Endothelial cell of umbilical vein (primary cell): ENCODE data around the gene NRXN3. TPM values are rescaled to one million over a fixed set of nuclear protein-coding genes. Genes with fewer than 3 reads are reported as not detected.

Experiments used
- BruUV-seq: library from RNA; stranded (reverse); fragments of 400-500 nt; replicated peaks from 2 replicates; lab custom pipeline; 2021; lab: Mats Ljungman, UMichigan
- CTCF ChIA-PET: fragments of 300-600, 350-600 bp; sonication (Branson Sonifier 250); formaldehyde crosslinking; loops from one replicate; lab custom pipeline; 2021; ENCODE audit warnings: antibody characterized with exemption, inconsistent platforms; lab: Charles Lee
- POLR2A ChIA-PET: fragments of 300-600, 350-600 bp; sonication (Branson Sonifier 250); formaldehyde crosslinking; loops from one replicate; lab custom pipeline; 2021; ENCODE audit warnings: antibody characterized with exemption, inconsistent platforms; lab: Charles Lee
- DNase-seq: peaks from one replicate; pipeline ENCODE4 v3.0.0-alpha.2; 2011; ENCODE audit warnings: low read depth, low spot score
- FAIRE-seq: peaks from 2 replicates; lab custom pipeline; 2011; peaks lifted over from hg19 to GRCh38; lab: Jason Lieb, UNC
- H2AFZ ChIP-seq: 2 replicates; pipeline ENCODE4 v1.6.0; 2012; ENCODE audit warnings: low read depth, low read length, control low read depth, inconsistent platforms
- H3K27ac ChIP-seq: 2 replicates; pipeline ENCODE4 v1.5.1; 2011; ENCODE audit warnings: low read depth, mild to moderate bottlenecking, control low read depth, low read length, moderate library complexity; ENCODE audit not compliant: insufficient read depth
- H3K27me3 ChIP-seq, 2 experiments: 2 replicates each; pipeline versions ENCODE4 v1.6.0 to v1.6.1; 2011; ENCODE audit warnings: low read length in 2 of 2, mixed read lengths in 1 of 2; ENCODE audit not compliant: control insufficient read depth in 2 of 2, insufficient read depth in 2 of 2
- H3K36me3 ChIP-seq, 2 experiments: 2 replicates in 1 of 2; 3 replicates in 1 of 2; pipeline ENCODE4 v1.5.1; 2011; ENCODE audit warnings: low read length in 2 of 2, mild to moderate bottlenecking in 1 of 2, moderate library complexity in 1 of 2; ENCODE audit not compliant: control insufficient read depth in 2 of 2, insufficient read depth in 2 of 2; ENCODE audit errors: extremely low read depth in 1 of 2
- H3K4me1 ChIP-seq: 3 replicates; pipeline ENCODE4 v1.5.1; 2011; ENCODE audit warnings: mild to moderate bottlenecking, low read length; ENCODE audit not compliant: control insufficient read depth, insufficient read depth; ENCODE audit errors: extremely low read depth
- H3K4me2 ChIP-seq: 2 replicates; pipeline ENCODE4 v1.6.1; 2011; ENCODE audit warnings: low read length, control low read depth, mixed read lengths; ENCODE audit not compliant: insufficient read depth
- H3K4me3 ChIP-seq, 3 experiments: fragments of 200-600 bp in 1 of 3; sonication (generic), shearing (Covaris generic) in 1 of 3; replicated peaks in 1 of 3; 2 replicates each; pipeline ENCODE4 v1.5.1; 2011 to 2016; ENCODE audit warnings: control low read depth in 3 of 3, low read length in 3 of 3, mild to moderate bottlenecking in 2 of 3, inconsistent platforms in 1 of 3, low read depth in 1 of 3, moderate library complexity in 1 of 3; ENCODE audit not compliant: insufficient read depth in 1 of 3
- H3K79me2 ChIP-seq: 2 replicates; pipeline ENCODE4 v1.6.0; 2012; ENCODE audit warnings: low read length, inconsistent platforms; ENCODE audit not compliant: control insufficient read depth, insufficient read depth
- H3K9ac ChIP-seq: replicated peaks from 2 replicates; pipeline ENCODE3; 2011; ENCODE audit warnings: low read length, control low read depth; ENCODE audit not compliant: insufficient read depth; ENCODE audit errors: extremely low read depth
- H3K9me1 ChIP-seq: replicated peaks from 3 replicates; pipeline ENCODE4 v1.6.0; 2011; ENCODE audit warnings: mild to moderate bottlenecking, low read length; ENCODE audit not compliant: control insufficient read depth, insufficient read depth; ENCODE audit errors: extremely low read depth
- H3K9me3 ChIP-seq: replicated peaks from 2 replicates; pipeline ENCODE4 v1.5.1; 2012; ENCODE audit warnings: low read length, inconsistent platforms; ENCODE audit not compliant: control insufficient read depth, insufficient read depth
- H4K20me1 ChIP-seq: replicated peaks from 2 replicates; pipeline ENCODE3; 2011; ENCODE audit warnings: mild to moderate bottlenecking, low read length; ENCODE audit not compliant: control insufficient read depth, insufficient read depth; ENCODE audit errors: extremely low read depth
- CTCF ChIP-seq, 2 donors: IDR thresholded peaks; 1 replicate in 1 of 2; 2 replicates in 1 of 2; pipeline ENCODE4 v1.5.1; 2011; ENCODE audit warnings: low read length in 2 of 2, mild to moderate bottlenecking in 2 of 2, moderate library complexity in 2 of 2, control low read depth in 1 of 2, inconsistent platforms in 1 of 2, low read depth in 1 of 2; ENCODE audit not compliant: insufficient read depth in 1 of 2; ENCODE audit errors: extremely low read depth in 1 of 2
- EZH2 ChIP-seq: IDR thresholded peaks from 2 replicates; pipeline ENCODE4 v1.6.1; 2012; ENCODE audit warnings: borderline replicate concordance, low read depth, mild to moderate bottlenecking, moderate library complexity, low read length, inconsistent platforms; ENCODE audit not compliant: severe bottlenecking
- FOS ChIP-seq: IDR thresholded peaks from 2 replicates; pipeline ENCODE4 v1.6.1; 2011; ENCODE audit warnings: mild to moderate bottlenecking, low read length, moderate library complexity, borderline replicate concordance; ENCODE audit not compliant: insufficient read depth
- GATA2 ChIP-seq: IDR thresholded peaks from 2 replicates; pipeline ENCODE4 v1.7.0; 2011; ENCODE audit warnings: low read depth, mild to moderate bottlenecking, moderate library complexity, mixed read lengths, low read length; ENCODE audit not compliant: insufficient read length, insufficient read depth
- JUN ChIP-seq: IDR thresholded peaks from 2 replicates; pipeline ENCODE4 v1.6.1; 2011; ENCODE audit warnings: borderline replicate concordance, low read depth; ENCODE audit not compliant: insufficient read length, insufficient read depth
- MAX ChIP-seq: IDR thresholded peaks from 2 replicates; pipeline ENCODE4 v1.6.1; 2011; ENCODE audit not compliant: insufficient read depth, insufficient read length
- MYC ChIP-seq: IDR thresholded peaks from one replicate; pipeline ENCODE4 v1.6.1; 2011; ENCODE audit warnings: mild to moderate bottlenecking, low read depth, low read length
- POLR2A ChIP-seq: IDR thresholded peaks from 2 replicates; pipeline ENCODE4 v1.6.1; 2012; ENCODE audit warnings: low read depth, mild to moderate bottlenecking, control low read depth, low read length
- POLR2AphosphoS5 ChIP-seq: IDR thresholded peaks from 2 replicates; pipeline ENCODE4 v1.6.1; 2012; ENCODE audit warnings: low read depth, mild to moderate bottlenecking, control low read depth, low read length, moderate library complexity; ENCODE audit not compliant: insufficient read depth
- dilution Hi-C: fragments of 300-500 bp; cut with MboI; formaldehyde crosslinking; loops from one replicate; pipeline ENCODE4 v1.15.0; 2019; ENCODE audit warnings: low sequenced_read_pairs; ENCODE audit not compliant: extremely low pct_ligation_motif_present
- intact Hi-C: fragments of 100-400 bp; cut with micrococcal nuclease; formaldehyde crosslinking; loops from one replicate; pipeline ENCODE4 v1.10.0; 2022
- polyA plus RNA-seq, 4 experiments: library from polyadenylated mRNA; depleted of rRNA in 3 of 4; stranded (reverse) in 3 of 4; unstranded in 1 of 4; fragments of >200 nt; gene quantifications; 2 replicates each; pipeline versions ENCODE4 v1.2.1 to v1.2.3, GENCODE V29; 2011 to 2012; ENCODE audit warnings: missing spikeins in 1 of 4
- total RNA-seq: library from RNA; stranded (reverse); gene quantifications from 2 replicates; pipeline ENCODE4 v1.2.3, GENCODE V29; 2021

The NRXN3 gene
- total and polyA plus RNA-seq, 2 donors (not counting 3 experiments of a cell fraction or from before 2014, with no cell fraction given) = 0.72 to 4.2 TPM

GRCh38 chr14:79562185-79562584, 1392.0 kb downstream of the NRXN3 start:
- POLR2A ChIA-PET = no interaction called here
- DNase-seq (no peak), FAIRE-seq (no peak)
- no peak overlapping the region for H3K4me2 ChIP-seq
- no peaks in the 10 kb centered on the region for H3K36me3 ChIP-seq
- H3K9me1 ChIP-seq = no peaks in the 10 kb centered on the region
- no peak for TF ChIP-seq POLR2A
- H3K79me2 ChIP-seq = no peaks in the 10 kb centered on the region
- no peaks in the 10 kb centered on the region for H3K27me3 ChIP-seq
- no peak overlapping the region for H2AFZ ChIP-seq
- no peak overlapping the region for H3K9ac ChIP-seq
- no peaks in the 10 kb centered on the region for H4K20me1 ChIP-seq
- no peaks in the 10 kb centered on the region for H3K9me3 ChIP-seq
- BruUV-seq = no TSS peak
- no peaks in the 10 kb centered on the region for H3K4me1 ChIP-seq
- dilution Hi-C loops (no loop called here), intact Hi-C loops (no loop called here)
- no peak overlapping the region for H3K27ac ChIP-seq
- H3K4me3 ChIP-seq = no peak overlapping the region
- CTCF ChIA-PET = no interaction called here

- FAIRE-seq = no peak
- Histone ChIP-seq H3K4me3 (no peak overlapping the region), H2AFZ (no peak overlapping the region), H3K36me3 (no peaks in the 10 kb centered on the region), H3K9me1 (no peaks in the 10 kb centered on the region), H3K4me2 (no peak overlapping the region), H3K9me3 (no peaks in the 10 kb centered on the region), H3K4me1 (no peaks in the 10 kb centered on the region), H3K27ac (no peak overlapping the region), H4K20me1 (no peaks in the 10 kb centered on the region), H3K9ac (no peak overlapping the region), H3K27me3 (no peaks in the 10 kb centered on the region), H3K79me2 (no peaks in the 10 kb centered on the region)
- DNase-seq = no peak
- no TSS peak for BruUV-seq
- ChIA-PET POLR2A (interaction anchor here (0.7 kb wide), 1 partner anchor 80 kb away, joined by 3 read pairs; no protein-coding TSS in a partner anchor), CTCF (no interaction called here)
- intact Hi-C loops (no loop called here), dilution Hi-C loops (no loop called here)
- TF ChIP-seq GATA2 = no peak
- TF ChIP-seq MYC = no peak
- no peak for TF ChIP-seq FOS
- no peak for TF ChIP-seq EZH2
- TF ChIP-seq POLR2AphosphoS5 = no peak
- no peak for TF ChIP-seq JUN
- no peak for TF ChIP-seq MAX
- TF ChIP-seq CTCF (IDR thresholded peaks at IDR 0.05; ENCODE audit: extremely low read depth in 1 of 2, insufficient read depth in 1 of 2, low read depth in 1 of 2, low read length in 2 of 2) = no peak
- TF ChIP-seq POLR2A = no peak
These were observed 1394.2 kb downstream of the NRXN3 start for GRCh38 chr14:79564371-79564770.
